Measurements from ENCODE around the gene OCSTAMP.

Gene OCSTAMP

GRCh38 chr20:46548688-46549087 lies 1.8 kb downstream of the OCSTAMP start:
- no peaks in the 10 kb centered on the region for H3K9me3 ChIP-seq (ENCODE audit: low read length)
- no peak overlapping the region for H3K4me3 ChIP-seq (ENCODE audit: low read depth in 1 of 2, low read length in 2 of 2)
- no peak overlapping the region for H3K27ac ChIP-seq (ENCODE audit: low read depth, low read length)
- no peaks in the 10 kb centered on the region for H3K36me3 ChIP-seq (ENCODE audit: insufficient read depth, low read length)
- H3K27me3 ChIP-seq (ENCODE audit: control insufficient read depth in 1 of 2, insufficient read depth in 2 of 2, low read length in 2 of 2) = peaks cover 0 to 4% of the 10 kb centered on the region in 2 donors
- no peaks in the 10 kb centered on the region for H3K4me1 ChIP-seq (ENCODE audit: insufficient read depth, low read length)
- H3K9ac ChIP-seq (ENCODE audit: low read length) = no peak overlapping the region

DNA sequence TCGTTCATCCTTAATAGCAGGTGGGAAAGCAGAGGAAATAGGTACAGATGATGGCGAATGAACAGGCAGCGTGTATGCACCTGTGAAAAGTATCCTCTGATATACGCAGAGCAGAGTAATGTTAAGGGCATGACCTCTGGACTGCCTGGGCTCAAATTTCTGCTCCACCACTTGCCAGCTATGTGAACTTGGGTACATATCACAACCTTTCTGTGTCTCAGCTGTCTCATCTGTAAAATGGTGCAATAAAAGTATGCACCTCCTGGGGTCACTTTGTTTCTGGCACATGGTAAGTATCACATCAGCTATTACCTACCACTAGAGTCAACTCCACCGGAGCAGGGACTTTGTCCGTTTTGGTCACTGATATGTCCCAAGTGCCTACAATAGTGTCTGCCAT lies 2.5 kb downstream of the OCSTAMP start:
- no peak overlapping the region for H3K9ac ChIP-seq (ENCODE audit: low read length)
- H3K36me3 ChIP-seq (ENCODE audit: insufficient read depth, low read length) = no peaks in the 10 kb centered on the region
- H3K27ac ChIP-seq (ENCODE audit: low read depth, low read length) = no peak overlapping the region
- no peaks in the 10 kb centered on the region for H3K4me1 ChIP-seq (ENCODE audit: insufficient read depth, low read length)
- no peaks in the 10 kb centered on the region for H3K9me3 ChIP-seq (ENCODE audit: low read length)
- no peak overlapping the region for H3K4me3 ChIP-seq (ENCODE audit: low read depth in 1 of 2, low read length in 2 of 2)
- peaks cover 0 to 4% of the 10 kb centered on the region in 2 donors for H3K27me3 ChIP-seq (ENCODE audit: control insufficient read depth in 1 of 2, insufficient read depth in 2 of 2, low read length in 2 of 2)

DNA sequence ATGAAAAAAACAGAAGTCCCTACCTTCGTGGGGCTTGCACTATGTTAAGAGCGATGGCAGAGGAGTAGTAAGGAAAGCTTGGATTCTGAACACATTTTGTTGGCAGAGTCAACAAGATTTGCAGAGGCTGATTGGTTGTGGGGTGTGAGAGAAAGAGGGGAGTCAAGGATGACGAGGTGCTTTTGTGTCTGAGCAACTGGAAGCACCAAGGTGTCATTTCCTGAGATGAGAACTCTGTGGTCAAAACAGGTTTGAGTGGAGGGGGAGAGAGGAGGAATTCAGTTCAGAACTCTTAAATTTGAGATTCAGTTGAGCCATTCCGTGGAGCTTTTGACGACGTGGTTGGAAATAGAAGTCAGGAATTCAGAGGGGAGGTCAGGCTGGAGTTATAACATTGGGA lies 3.5 kb downstream of the OCSTAMP start:
- Histone ChIP-seq H3K4me1 (ENCODE audit: insufficient read depth, low read length) (no peaks in the 10 kb centered on the region), H3K36me3 (ENCODE audit: insufficient read depth, low read length) (no peaks in the 10 kb centered on the region), H3K4me3 (ENCODE audit: low read depth in 1 of 2, low read length in 2 of 2) (no peak overlapping the region), H3K27me3 (ENCODE audit: control insufficient read depth in 1 of 2, insufficient read depth in 2 of 2, low read length in 2 of 2) (peaks cover 0 to 4% of the 10 kb centered on the region in 2 donors), H3K9me3 (ENCODE audit: low read length) (no peaks in the 10 kb centered on the region), H3K9ac (ENCODE audit: low read length) (no peak overlapping the region), H3K27ac (ENCODE audit: low read depth, low read length) (no peak overlapping the region)

DNA sequence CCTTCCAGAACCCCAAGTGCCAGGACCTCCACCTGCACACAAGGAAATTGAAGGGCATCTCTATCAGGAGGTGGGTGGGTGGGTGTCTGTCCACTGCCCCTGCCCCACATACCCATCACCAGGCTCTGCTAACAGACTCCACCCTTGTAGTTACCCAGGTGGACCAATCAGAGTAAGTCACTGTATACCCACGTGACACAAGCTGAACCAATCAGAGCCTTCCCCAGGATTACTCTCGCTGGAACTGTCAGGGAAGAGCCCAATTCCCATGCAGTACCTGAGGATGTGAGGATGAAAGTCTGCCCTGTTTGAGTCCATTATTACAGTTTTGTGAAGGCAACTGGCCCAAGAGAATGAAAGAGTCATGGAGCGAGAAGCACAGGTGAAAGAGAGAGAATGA lies 4.2 kb downstream of the OCSTAMP start:
- Histone ChIP-seq H3K9me3 (ENCODE audit: low read length) (no peaks in the 10 kb centered on the region), H3K4me3 (ENCODE audit: low read depth in 1 of 2, low read length in 2 of 2) (no peak overlapping the region), H3K27ac (ENCODE audit: low read depth, low read length) (no peak overlapping the region), H3K36me3 (ENCODE audit: insufficient read depth, low read length) (no peaks in the 10 kb centered on the region), H3K9ac (ENCODE audit: low read length) (no peak overlapping the region), H3K4me1 (ENCODE audit: insufficient read depth, low read length) (no peaks in the 10 kb centered on the region), H3K27me3 (ENCODE audit: control insufficient read depth in 1 of 2, insufficient read depth in 2 of 2, low read length in 2 of 2) (peaks cover 0 to 4% of the 10 kb centered on the region in 2 donors)

DNA sequence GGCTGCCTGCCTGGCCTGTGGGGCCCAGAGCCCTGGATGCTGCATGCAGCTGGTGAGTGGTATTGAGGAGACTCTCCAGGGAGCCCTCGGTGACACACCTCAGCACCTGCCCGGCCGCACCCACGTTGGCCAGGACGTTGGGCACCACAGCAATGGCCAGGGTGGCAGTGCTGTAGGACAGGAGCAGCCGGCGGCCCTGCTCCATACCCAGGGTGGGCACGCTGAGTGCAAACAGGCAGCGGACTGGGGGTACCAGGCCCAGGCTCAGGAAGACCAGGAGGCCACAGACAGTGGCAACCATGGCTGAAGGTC lies 4.7 kb downstream of the OCSTAMP start:
- H3K4me1 ChIP-seq (ENCODE audit: insufficient read depth, low read length) = no peaks in the 10 kb centered on the region
- no peak overlapping the region for H3K27ac ChIP-seq (ENCODE audit: low read depth, low read length)
- H3K27me3 ChIP-seq (ENCODE audit: control insufficient read depth in 1 of 2, insufficient read depth in 2 of 2, low read length in 2 of 2) = peaks cover 0 to 4% of the 10 kb centered on the region in 2 donors
- no peaks in the 10 kb centered on the region for H3K9me3 ChIP-seq (ENCODE audit: low read length)
- no peak overlapping the region for H3K9ac ChIP-seq (ENCODE audit: low read length)
- no peaks in the 10 kb centered on the region for H3K36me3 ChIP-seq (ENCODE audit: insufficient read depth, low read length)
- no peak overlapping the region for H3K4me3 ChIP-seq (ENCODE audit: low read depth in 1 of 2, low read length in 2 of 2)

DNA sequence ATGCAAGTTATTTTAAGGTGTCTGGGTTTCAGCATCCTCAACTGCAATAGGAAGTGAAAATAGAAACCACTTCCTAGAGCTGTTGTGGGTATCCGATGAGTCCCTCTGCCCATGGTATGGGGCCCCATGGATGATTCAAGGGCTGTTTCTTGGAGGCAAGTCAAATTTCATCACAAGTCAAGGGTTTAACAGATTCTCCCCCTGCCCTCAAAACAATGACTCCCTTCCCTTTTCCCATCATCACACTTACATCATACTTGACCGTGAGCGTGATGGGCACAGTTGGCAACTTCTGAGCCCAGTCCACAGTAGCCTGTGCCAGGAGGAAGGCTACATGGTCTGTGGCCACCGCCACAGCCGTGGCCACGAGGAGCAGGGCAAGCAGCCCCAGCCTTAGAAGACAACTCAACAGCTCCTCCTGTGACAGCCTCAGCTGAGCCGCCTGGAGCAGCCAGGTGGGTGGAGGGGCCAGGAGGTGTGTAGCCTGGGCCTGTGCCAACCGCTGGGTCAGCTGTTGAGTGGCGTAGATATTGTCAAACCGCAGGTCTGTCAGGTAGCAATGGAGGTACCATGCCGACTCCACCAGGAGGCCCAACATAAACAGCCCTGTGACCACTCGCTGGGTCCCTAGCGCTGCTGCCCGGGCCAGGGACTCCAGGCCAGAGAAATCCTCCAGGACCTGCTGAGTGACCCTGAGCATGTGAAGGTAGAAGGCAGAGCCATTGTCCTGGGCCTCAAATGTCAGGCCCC lies 5.2 kb downstream of the OCSTAMP start:
- no peak overlapping the region for H3K9ac ChIP-seq (ENCODE audit: low read length)
- no peak overlapping the region for H3K4me3 ChIP-seq (ENCODE audit: low read depth in 1 of 2, low read length in 2 of 2)
- peaks cover 0 to 4% of the 10 kb centered on the region in 2 donors for H3K27me3 ChIP-seq (ENCODE audit: control insufficient read depth in 1 of 2, insufficient read depth in 2 of 2, low read length in 2 of 2)
- no peaks in the 10 kb centered on the region for H3K36me3 ChIP-seq (ENCODE audit: insufficient read depth, low read length)
- no peaks in the 10 kb centered on the region for H3K4me1 ChIP-seq (ENCODE audit: insufficient read depth, low read length)
- H3K9me3 ChIP-seq (ENCODE audit: low read length) = no peaks in the 10 kb centered on the region
- H3K27ac ChIP-seq (ENCODE audit: low read depth, low read length) = no peak overlapping the region

DNA sequence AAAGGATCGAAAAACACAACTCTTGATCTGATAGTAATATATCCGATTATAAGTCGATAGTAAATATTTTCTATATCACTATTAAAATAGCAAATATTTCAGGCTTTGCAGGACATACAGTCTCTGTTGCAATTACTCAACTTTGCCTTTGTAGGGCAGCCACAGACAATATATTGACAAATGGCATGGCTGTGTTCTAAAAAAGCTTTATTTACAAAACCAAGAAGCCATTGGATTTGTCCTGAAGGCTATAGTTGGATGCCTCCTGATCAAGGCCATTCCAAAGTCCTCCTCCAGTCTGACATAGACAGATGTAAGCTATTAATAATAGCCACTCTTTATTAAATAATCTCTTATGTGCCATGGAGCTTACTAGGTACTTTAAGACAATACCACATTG lies 5.9 kb downstream of the OCSTAMP start:
- Histone ChIP-seq H3K9ac (ENCODE audit: low read length) (no peak overlapping the region), H3K9me3 (ENCODE audit: low read length) (no peaks in the 10 kb centered on the region), H3K4me1 (ENCODE audit: insufficient read depth, low read length) (no peaks in the 10 kb centered on the region), H3K36me3 (ENCODE audit: insufficient read depth, low read length) (no peaks in the 10 kb centered on the region), H3K27me3 (ENCODE audit: control insufficient read depth in 1 of 2, insufficient read depth in 2 of 2, low read length in 2 of 2) (peaks cover 0 to 4% of the 10 kb centered on the region in 2 donors), H3K27ac (ENCODE audit: low read depth, low read length) (no peak overlapping the region), H3K4me3 (ENCODE audit: low read depth in 1 of 2, low read length in 2 of 2) (no peak overlapping the region)

GRCh38 chr20:46543959-46544358 lies 6.5 kb downstream of the OCSTAMP start:
- H3K9me3 ChIP-seq (ENCODE audit: low read length) = no peaks in the 10 kb centered on the region
- no peak overlapping the region for H3K9ac ChIP-seq (ENCODE audit: low read length)
- no peaks in the 10 kb centered on the region for H3K36me3 ChIP-seq (ENCODE audit: insufficient read depth, low read length)
- H3K27me3 ChIP-seq (ENCODE audit: control insufficient read depth in 1 of 2, insufficient read depth in 2 of 2, low read length in 2 of 2) = peaks cover 0 to 4% of the 10 kb centered on the region in 2 donors
- H3K4me1 ChIP-seq (ENCODE audit: insufficient read depth, low read length) = no peaks in the 10 kb centered on the region
- no peak overlapping the region for H3K4me3 ChIP-seq (ENCODE audit: low read depth in 1 of 2, low read length in 2 of 2)
- H3K27ac ChIP-seq (ENCODE audit: low read depth, low read length) = no peak overlapping the region

- H3K27me3 ChIP-seq (ENCODE audit: control insufficient read depth in 1 of 2, insufficient read depth in 2 of 2, low read length in 2 of 2) = peaks cover 0 to 4% of the 10 kb centered on the region in 2 donors
These were observed 7.4 kb downstream of the OCSTAMP start for GRCh38 chr20:46543033-46543432.

DNA sequence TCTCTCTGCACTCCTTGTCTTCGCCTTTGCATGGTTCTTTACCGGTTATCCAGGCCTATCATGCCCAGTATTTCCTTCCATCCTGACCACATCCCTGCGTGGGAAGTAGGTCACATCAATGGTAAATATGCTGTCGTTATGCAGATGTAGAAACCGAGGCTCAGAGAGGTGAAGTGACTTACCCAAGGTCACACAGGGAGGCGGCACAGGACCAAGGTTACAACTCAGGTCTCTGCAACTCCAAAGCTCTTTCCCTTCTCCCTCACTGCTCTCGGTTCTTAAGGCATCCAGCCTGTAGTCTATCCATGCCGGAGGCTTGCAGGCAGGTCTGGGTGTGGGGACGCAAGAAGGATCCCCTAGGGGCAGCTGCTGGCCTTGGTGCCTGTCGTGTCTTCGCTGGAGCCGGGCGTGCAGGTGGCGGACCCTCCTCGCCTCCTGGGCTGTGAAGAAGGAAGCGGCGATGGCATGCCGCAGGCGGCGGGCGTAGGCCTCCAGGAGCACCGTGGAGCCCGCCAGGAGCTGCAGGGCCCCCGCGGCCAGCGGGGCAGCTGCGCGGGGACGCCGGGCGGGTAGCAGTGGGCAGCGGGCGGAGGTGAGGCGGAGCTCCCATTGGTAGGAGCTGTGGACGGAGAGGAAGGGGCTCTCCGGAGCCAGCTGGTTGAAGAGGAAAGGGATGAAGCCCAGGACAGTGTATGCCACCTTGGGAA lies 9.1 kb downstream of the OCSTAMP start:
- Histone ChIP-seq H3K4me1 (ENCODE audit: insufficient read depth, low read length) (no peaks in the 10 kb centered on the region), H3K27me3 (ENCODE audit: control insufficient read depth in 1 of 2, insufficient read depth in 2 of 2, low read length in 2 of 2) (peaks cover 0 to 4% of the 10 kb centered on the region in 2 donors), H3K36me3 (ENCODE audit: insufficient read depth, low read length) (no peaks in the 10 kb centered on the region), H3K4me3 (ENCODE audit: low read depth in 1 of 2, low read length in 2 of 2) (no peak overlapping the region), H3K27ac (ENCODE audit: low read depth, low read length) (no peak overlapping the region), H3K9ac (ENCODE audit: low read length) (no peak overlapping the region), H3K9me3 (ENCODE audit: low read length) (no peaks in the 10 kb centered on the region)

More at GRCh38 chr20:46543033-46543432, 7.4 kb downstream of the OCSTAMP start:
- Histone ChIP-seq H3K36me3 (ENCODE audit: insufficient read depth, low read length) (no peaks in the 10 kb centered on the region), H3K9ac (ENCODE audit: low read length) (no peak overlapping the region), H3K27ac (ENCODE audit: low read depth, low read length) (no peak overlapping the region), H3K4me3 (ENCODE audit: low read depth in 1 of 2, low read length in 2 of 2) (no peak overlapping the region), H3K9me3 (ENCODE audit: low read length) (no peaks in the 10 kb centered on the region), H3K4me1 (ENCODE audit: insufficient read depth, low read length) (no peaks in the 10 kb centered on the region)

- no peaks in the 10 kb centered on the region for H3K9me3 ChIP-seq (ENCODE audit: low read length)
- H3K9ac ChIP-seq (ENCODE audit: low read length) = no peak overlapping the region
- no peak overlapping the region for H3K4me3 ChIP-seq (ENCODE audit: low read depth in 1 of 2, low read length in 2 of 2)
- H3K4me1 ChIP-seq (ENCODE audit: insufficient read depth, low read length) = no peaks in the 10 kb centered on the region
- no peak overlapping the region for H3K27ac ChIP-seq (ENCODE audit: low read depth, low read length)
- no peaks in the 10 kb centered on the region for H3K36me3 ChIP-seq (ENCODE audit: insufficient read depth, low read length)
- no peaks in the 10 kb centered on the region for H3K27me3 ChIP-seq (ENCODE audit: control insufficient read depth in 1 of 2, insufficient read depth in 2 of 2, low read length in 2 of 2)
These were observed 11.3 kb downstream of the OCSTAMP start for GRCh38 chr20:46539113-46539512.

DNA sequence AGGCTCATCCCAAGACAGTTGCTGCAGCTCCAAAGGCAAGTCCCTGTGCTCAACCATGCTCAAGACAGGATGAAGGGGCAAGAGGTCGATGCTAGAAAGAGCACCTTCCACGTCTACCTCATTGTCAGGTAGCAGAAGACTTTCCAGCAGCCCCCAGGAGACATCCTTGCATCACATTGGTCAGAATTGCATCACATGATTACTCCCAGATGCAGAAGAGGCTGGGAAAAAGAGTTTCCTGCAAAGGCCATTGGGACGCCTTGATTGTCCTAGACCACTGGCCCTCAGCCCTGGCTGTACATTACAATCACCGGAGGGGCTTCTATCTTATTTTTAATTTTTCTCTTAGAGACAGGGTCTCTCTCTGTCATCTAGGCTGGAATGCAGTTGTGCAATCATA lies 19.8 kb downstream of the OCSTAMP start:
- Histone ChIP-seq H3K4me1 (ENCODE audit: insufficient read depth, low read length) (no peaks in the 10 kb centered on the region), H3K27me3 (ENCODE audit: control insufficient read depth in 1 of 2, insufficient read depth in 2 of 2, low read length in 2 of 2) (no peaks in the 10 kb centered on the region), H3K9me3 (ENCODE audit: low read length) (no peaks in the 10 kb centered on the region), H3K36me3 (ENCODE audit: insufficient read depth, low read length) (no peaks in the 10 kb centered on the region), H3K27ac (ENCODE audit: low read depth, low read length) (no peak overlapping the region), H3K9ac (ENCODE audit: low read length) (no peak overlapping the region), H3K4me3 (ENCODE audit: low read depth in 1 of 2, low read length in 2 of 2) (no peak overlapping the region)
